ENCODE results near the gene ZNF608. TPM values are rescaled to one million over a fixed set of nuclear protein-coding genes. Genes with fewer than 3 reads are reported as not detected.

Gene ZNF608
- total RNA-seq, 1 experiment from 2014 or later, result 17.5 TPM

DNA sequence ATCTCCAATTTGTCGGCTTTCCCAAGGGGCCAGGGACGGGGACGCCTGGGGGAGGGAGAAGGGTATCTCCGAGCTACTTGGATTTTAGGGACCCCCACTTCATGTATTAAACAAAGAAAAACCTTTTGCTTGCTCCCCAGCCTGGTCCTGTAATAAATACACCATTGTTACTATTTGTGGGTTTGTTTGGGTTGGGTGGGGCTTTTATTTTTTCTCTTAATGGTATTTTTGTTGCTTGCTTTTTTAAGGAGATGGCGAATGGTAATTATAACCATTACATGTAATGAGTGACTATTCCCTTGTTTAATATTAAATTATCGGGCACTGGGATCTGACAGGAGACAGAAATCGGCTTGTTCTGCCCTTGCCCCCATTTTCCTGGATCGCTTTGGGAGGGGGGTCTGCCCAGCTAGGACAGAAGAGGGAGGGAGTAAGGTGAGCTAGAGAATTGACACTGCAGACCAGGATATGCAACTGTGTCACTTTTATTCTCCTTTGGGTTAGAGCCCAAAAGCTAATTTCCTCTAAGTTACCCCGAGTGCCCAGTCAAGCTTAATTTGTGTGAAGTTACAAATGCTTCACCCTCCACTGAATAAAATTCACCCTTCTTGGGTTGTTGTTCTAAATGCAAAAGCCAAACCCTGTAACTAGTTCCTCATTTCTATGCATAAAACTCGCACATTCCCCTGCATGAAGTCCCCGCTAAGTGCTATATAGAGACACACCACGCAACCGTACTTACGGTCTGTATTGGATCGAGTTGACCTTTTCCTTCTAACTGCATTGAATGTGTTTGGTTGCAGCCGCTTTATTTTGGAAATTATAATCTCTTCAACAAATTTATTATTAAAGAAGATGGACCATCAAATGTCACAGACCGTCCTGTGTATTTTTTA, 1.6 kb upstream of the ZNF608 start:
- peaks cover 54% of the 10 kb centered on the region for H3K4me1 ChIP-seq
- peak overlapping the region; percentile 62 for H3K4me3 ChIP-seq (ENCODE audit: low read depth, low read length)
- intact Hi-C loops (cut with micrococcal nuclease; ENCODE audit: unreplicated experiment), result loop anchor here (1.0 to 5.0 kb wide), 8 partner anchors 87 to 461 kb away; no protein-coding TSS in a partner anchor
- H3K36me3 Mint-ChIP-seq (ENCODE audit: insufficient read depth, unreplicated experiment), result peaks cover 17% of the 10 kb centered on the region
- peaks cover 12% of the 10 kb centered on the region for H3K4me1 Mint-ChIP-seq (ENCODE audit: low read depth, unreplicated experiment)
- H3K9me3 ChIP-seq, result no peaks in the 10 kb centered on the region
- TF ChIP-seq, protein P1, sequence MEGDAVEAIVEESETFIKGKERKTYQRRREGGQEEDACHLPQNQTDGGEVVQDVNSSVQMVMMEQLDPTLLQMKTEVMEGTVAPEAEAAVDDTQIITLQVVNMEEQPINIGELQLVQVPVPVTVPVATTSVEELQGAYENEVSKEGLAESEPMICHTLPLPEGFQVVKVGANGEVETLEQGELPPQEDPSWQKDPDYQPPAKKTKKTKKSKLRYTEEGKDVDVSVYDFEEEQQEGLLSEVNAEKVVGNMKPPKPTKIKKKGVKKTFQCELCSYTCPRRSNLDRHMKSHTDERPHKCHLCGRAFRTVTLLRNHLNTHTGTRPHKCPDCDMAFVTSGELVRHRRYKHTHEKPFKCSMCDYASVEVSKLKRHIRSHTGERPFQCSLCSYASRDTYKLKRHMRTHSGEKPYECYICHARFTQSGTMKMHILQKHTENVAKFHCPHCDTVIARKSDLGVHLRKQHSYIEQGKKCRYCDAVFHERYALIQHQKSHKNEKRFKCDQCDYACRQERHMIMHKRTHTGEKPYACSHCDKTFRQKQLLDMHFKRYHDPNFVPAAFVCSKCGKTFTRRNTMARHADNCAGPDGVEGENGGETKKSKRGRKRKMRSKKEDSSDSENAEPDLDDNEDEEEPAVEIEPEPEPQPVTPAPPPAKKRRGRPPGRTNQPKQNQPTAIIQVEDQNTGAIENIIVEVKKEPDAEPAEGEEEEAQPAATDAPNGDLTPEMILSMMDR (IDR thresholded peaks at IDR 0.05; ENCODE audit: insufficient read depth in 1 of 2, low read depth in 1 of 2, low read length in 1 of 2, severe bottlenecking in 1 of 2, unreplicated experiment in 1 of 2), result no peak
- no peaks in the 10 kb centered on the region; the same call in 1 of the 2 replicates for H3K36me3 ChIP-seq (ENCODE audit: control insufficient read depth, insufficient read depth, low read length)
- TSS peak; percentile 85 for BruUV-seq (replicated peaks)
- no peaks in the 10 kb centered on the region for H3K9me3 Mint-ChIP-seq (ENCODE audit: unreplicated experiment)
- H3K27me3 ChIP-seq (replicated peaks; ENCODE audit: control insufficient read depth, insufficient read depth, low read length), result no peaks in the 10 kb centered on the region
- no peak for DNase-seq
- POLR2A ChIA-PET, result interaction anchor here (0.5 to 1.7 kb wide), 25 partner anchors 9 to 1847 kb away, joined by 3 to 27 read pairs (median 5); partner anchors contain the start of gene ALDH7A1
- no peak overlapping the region for H3K4me3 Mint-ChIP-seq (ENCODE audit: unreplicated experiment)
- CTCF ChIA-PET, result interaction anchor here (0.6 to 1.3 kb wide), 9 partner anchors 7 to 265 kb away, joined by 3 to 14 read pairs (median 3); no protein-coding TSS in a partner anchor
- no peaks in the 10 kb centered on the region for H3K27me3 Mint-ChIP-seq (ENCODE audit: insufficient read depth, unreplicated experiment)
- peak overlapping the region; percentile 93 for H3K27ac Mint-ChIP-seq (ENCODE audit: unreplicated experiment)

DNA sequence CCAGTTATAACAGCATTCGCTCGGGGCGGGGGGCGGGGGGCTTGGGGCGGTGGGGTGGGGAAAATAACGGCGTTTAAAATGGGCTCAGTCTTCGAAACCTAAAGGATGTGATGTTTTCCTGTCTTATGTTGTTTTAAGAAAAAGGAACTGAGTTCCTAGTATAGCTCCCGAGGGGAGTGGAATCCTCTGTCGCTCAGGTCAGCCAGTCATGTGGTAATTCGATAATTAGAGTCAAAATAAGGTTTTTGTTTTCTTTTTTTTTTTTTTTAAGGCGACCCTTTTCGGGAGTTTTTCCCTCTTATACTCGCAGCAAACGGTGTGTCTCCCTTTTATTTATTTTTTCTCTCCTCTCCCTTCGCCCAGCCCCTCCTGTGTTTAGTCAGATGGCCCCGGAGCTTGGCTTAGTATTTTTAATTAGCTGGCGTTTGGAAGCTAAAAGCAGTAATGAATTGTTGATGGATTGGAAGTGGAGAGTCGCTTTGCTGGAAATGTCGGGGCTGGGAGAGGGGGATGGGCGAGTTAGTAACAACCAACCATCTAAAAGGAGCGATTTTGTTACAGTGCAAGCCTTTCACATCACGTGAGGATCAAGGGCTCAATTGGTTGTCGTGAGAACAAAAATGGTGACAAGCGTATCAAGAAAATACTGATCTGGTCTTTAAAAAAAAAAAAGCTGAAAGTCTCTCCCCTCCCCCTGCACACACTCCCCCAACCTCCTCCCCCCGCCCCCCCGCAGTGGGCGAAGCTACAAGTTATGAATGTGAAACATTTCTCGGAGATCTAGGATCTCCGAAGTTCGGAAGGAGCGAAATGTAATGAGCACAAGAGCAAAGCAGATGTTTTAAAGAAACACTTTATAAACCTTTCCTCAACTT, 714 bp upstream of the ZNF608 start:
- peak; percentile 76 to 85 for DNase-seq
- Mint-ChIP-seq H3K9me3 (ENCODE audit: unreplicated experiment) (no peaks in the 10 kb centered on the region), H3K27me3 (ENCODE audit: insufficient read depth, unreplicated experiment) (no peaks in the 10 kb centered on the region), H3K4me1 (ENCODE audit: low read depth, unreplicated experiment) (peaks cover 12% of the 10 kb centered on the region), H3K36me3 (ENCODE audit: insufficient read depth, unreplicated experiment) (peaks cover 17% of the 10 kb centered on the region), H3K4me3 (ENCODE audit: unreplicated experiment) (no peak overlapping the region), H3K27ac (ENCODE audit: unreplicated experiment) (peak overlapping the region; percentile 93)
- no peaks in the 10 kb centered on the region; the same call in 1 of the 2 replicates for H3K36me3 ChIP-seq (ENCODE audit: control insufficient read depth, insufficient read depth, low read length)
- intact Hi-C loops (cut with micrococcal nuclease; ENCODE audit: unreplicated experiment), result loop anchor here (5.0 kb wide), 6 partner anchors 140 to 460 kb away; no protein-coding TSS in a partner anchor
- TF ChIP-seq, protein P1 (IDR thresholded peaks at IDR 0.05; ENCODE audit: insufficient read depth in 1 of 2, low read depth in 1 of 2, low read length in 1 of 2, severe bottlenecking in 1 of 2, unreplicated experiment in 1 of 2), result no peak
- H3K27me3 ChIP-seq (replicated peaks; ENCODE audit: control insufficient read depth, insufficient read depth, low read length), result no peaks in the 10 kb centered on the region
- H3K4me3 ChIP-seq (ENCODE audit: low read depth, low read length), result peak overlapping the region; percentile 62
- no TSS peak for BruUV-seq (replicated peaks)
- ChIA-PET CTCF (interaction anchor here (0.6 kb wide), 1 partner anchor 86 kb away, joined by 3 read pairs; no protein-coding TSS in a partner anchor), POLR2A (interaction anchor here (0.5 to 1.6 kb wide), 5 partner anchors 8 to 167 kb away, joined by 3 to 7 read pairs (median 4); no protein-coding TSS in a partner anchor)
- peaks cover 57% of the 10 kb centered on the region for H3K4me1 ChIP-seq
- no peaks in the 10 kb centered on the region for H3K9me3 ChIP-seq
